Erythroblast (primary cell): ENCODE results near the gene ADGRD1.

Experiments used
- GATA1 ChIP-seq: IDR thresholded peaks from 2 replicates; pipeline ENCODE4 v1.6.1; 2011; ENCODE audit warnings: low read depth, mild to moderate bottlenecking, control low read depth, low read length, moderate library complexity
- POLR2A ChIP-seq: IDR thresholded peaks from 2 replicates; pipeline ENCODE4 v1.6.1; 2011; ENCODE audit warnings: mild to moderate bottlenecking, low read length

DNA sequence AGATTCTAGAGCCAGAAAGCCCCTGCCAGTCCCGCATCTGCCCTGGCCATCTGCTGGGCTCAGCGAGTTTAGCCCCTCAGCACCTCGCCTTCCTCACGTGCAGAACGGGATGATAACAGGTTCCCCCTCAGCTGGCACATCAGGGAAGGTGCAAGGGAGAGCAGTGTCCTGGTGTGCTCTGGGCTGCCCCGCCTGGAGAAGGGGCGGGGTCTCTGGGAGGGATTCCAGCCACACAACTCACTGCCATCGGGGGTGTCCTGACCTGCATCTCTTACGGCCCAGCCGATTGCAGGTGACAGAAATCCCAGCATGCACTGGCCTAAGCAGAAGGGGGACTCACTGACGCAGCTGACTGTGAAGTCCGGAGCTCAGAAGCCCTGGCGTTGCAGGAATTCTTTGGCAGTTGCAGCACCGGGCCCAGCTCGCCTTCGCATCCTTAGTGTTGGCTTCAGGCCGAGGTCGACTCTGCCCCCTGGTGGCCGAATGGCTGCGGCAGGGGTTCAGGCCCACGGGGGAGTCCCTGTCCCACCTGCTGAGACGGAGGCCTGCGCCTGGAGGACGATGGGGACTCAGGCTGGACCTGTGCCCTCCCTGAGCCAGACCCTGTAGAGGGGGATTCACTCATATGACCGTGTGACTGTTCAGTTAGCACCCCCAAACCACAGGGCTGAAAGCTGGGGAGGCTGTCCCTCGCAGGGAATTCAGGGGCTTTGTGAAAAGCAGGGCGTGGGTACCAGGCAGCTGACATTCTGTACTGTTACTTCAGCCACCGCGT lies 178.6 kb downstream of the ADGRD1 start:
- no peak for TF ChIP-seq POLR2A
- no peak for TF ChIP-seq GATA1
